Central memory CD8-positive, alpha-beta T cell (primary cell): ENCODE measurements around the gene CLIC2.
A peak's percentile ranks its signal among the peaks of the same experiment; 100 is the strongest.
"Not testable (repeated sequence)": the region's sequence is repeated elsewhere in the genome, so short reads cannot be mapped to it uniquely, and the experiment has no call there.

Experiments used
- ATAC-seq: fragments of 150-1000 bp; cut with Tn5 transposase; replicated peaks from 2 replicates; pipeline ENCODE4 v1.10.0; 2022; ENCODE audit warnings: mild to moderate bottlenecking, moderate FRiP score, moderate number of reproducible peaks; ENCODE audit not compliant: poor library complexity, severe bottlenecking; ENCODE audit errors: extremely low read depth
- DNase-seq, 2 donors: peaks; one replicate each; pipeline ENCODE4 v3.0.0; 2021; ENCODE audit warnings: low spot score in 2 of 2
- H3K27ac Mint-ChIP-seq: one replicate; pipeline ENCODE4 v1.8.0; 2022; ENCODE audit warnings: low read depth, mild to moderate bottlenecking, moderate library complexity, mixed read lengths
- H3K27me3 Mint-ChIP-seq: one replicate; pipeline ENCODE4 v1.8.0; 2022; ENCODE audit warnings: mixed read lengths
- H3K36me3 Mint-ChIP-seq: one replicate; pipeline ENCODE4 v1.8.0; 2022; ENCODE audit warnings: mild to moderate bottlenecking, moderate library complexity, mixed read lengths; ENCODE audit not compliant: insufficient read depth
- H3K4me1 Mint-ChIP-seq: one replicate; pipeline ENCODE4 v1.8.0; 2022; ENCODE audit warnings: mixed read lengths
- H3K4me3 Mint-ChIP-seq: one replicate; pipeline ENCODE4 v1.8.0; 2022; ENCODE audit warnings: mild to moderate bottlenecking, moderate library complexity, mixed read lengths
- H3K9me3 Mint-ChIP-seq: one replicate; pipeline ENCODE4 v1.8.0; 2022; ENCODE audit warnings: mixed read lengths

CLIC2 gene

GRCh38 chrX:155326610-155327009 is 7.8 kb downstream of the CLIC2 start:
- H3K27ac Mint-ChIP-seq, result no peak overlapping the region
- ATAC-seq (no peak), DNase-seq (no peak)
- no peaks in the 10 kb centered on the region for H3K9me3 Mint-ChIP-seq
- H3K36me3 Mint-ChIP-seq, result no peaks in the 10 kb centered on the region
- no peaks in the 10 kb centered on the region for H3K4me1 Mint-ChIP-seq
- H3K4me3 Mint-ChIP-seq, result no peak overlapping the region
- peaks cover 54% of the 10 kb centered on the region for H3K27me3 Mint-ChIP-seq

GRCh38 chrX:155314260-155314659 is 20.2 kb downstream of the CLIC2 start:
- no peak for DNase-seq

GRCh38 chrX:155313766-155314165 is 20.6 kb downstream of the CLIC2 start:
- H3K27ac Mint-ChIP-seq, result no peak overlapping the region
- no peak overlapping the region for H3K4me3 Mint-ChIP-seq
- H3K27me3 Mint-ChIP-seq, result peaks cover 19% of the 10 kb centered on the region
- H3K4me1 Mint-ChIP-seq, result no peaks in the 10 kb centered on the region
- no peaks in the 10 kb centered on the region for H3K9me3 Mint-ChIP-seq
- no peak for DNase-seq
- no peak for ATAC-seq
- peaks cover 1% of the 10 kb centered on the region for H3K36me3 Mint-ChIP-seq

More at GRCh38 chrX:155314260-155314659, 20.2 kb downstream of the CLIC2 start:
- ATAC-seq, result no peak
- no peaks in the 10 kb centered on the region for H3K9me3 Mint-ChIP-seq
- H3K4me3 Mint-ChIP-seq, result no peak overlapping the region
- no peaks in the 10 kb centered on the region for H3K4me1 Mint-ChIP-seq
- H3K27me3 Mint-ChIP-seq, result peaks cover 19% of the 10 kb centered on the region
- no peak overlapping the region for H3K27ac Mint-ChIP-seq
- H3K36me3 Mint-ChIP-seq, result peaks cover 1% of the 10 kb centered on the region

GRCh38 chrX:155293771-155294170 is 40.6 kb downstream of the CLIC2 start:
- Mint-ChIP-seq H3K27me3 (no peaks in the 10 kb centered on the region), H3K27ac (no peak overlapping the region), H3K4me1 (no peaks in the 10 kb centered on the region), H3K4me3 (no peak overlapping the region), H3K36me3 (peaks cover 3% of the 10 kb centered on the region), H3K9me3 (no peaks in the 10 kb centered on the region)
- DNase-seq (no peak), ATAC-seq (no peak)

GRCh38 chrX:155279873-155280272 is 54.5 kb downstream of the CLIC2 start:
- ATAC-seq (no peak), DNase-seq (no peak)
- Mint-ChIP-seq H3K27me3 (no peaks in the 10 kb centered on the region), H3K4me3 (no peak overlapping the region), H3K4me1 (no peaks in the 10 kb centered on the region), H3K36me3 (peaks cover 1% of the 10 kb centered on the region), H3K9me3 (no peaks in the 10 kb centered on the region), H3K27ac (no peak overlapping the region)

- H3K27ac Mint-ChIP-seq, result no peak overlapping the region
- ATAC-seq (no peak), DNase-seq (no peak)
- H3K36me3 Mint-ChIP-seq, result no peaks in the 10 kb centered on the region
- peaks cover 7% of the 10 kb centered on the region for H3K4me1 Mint-ChIP-seq
- H3K27me3 Mint-ChIP-seq, result no peaks in the 10 kb centered on the region
- H3K9me3 Mint-ChIP-seq, result peaks cover 5% of the 10 kb centered on the region
- no peak overlapping the region for H3K4me3 Mint-ChIP-seq
Measured at GRCh38 chrX:155270969-155271368, 63.4 kb downstream of the CLIC2 start.

- H3K27ac Mint-ChIP-seq, result peak overlapping the region; percentile 72
- H3K27me3 Mint-ChIP-seq, ATAC-seq, H3K4me1 Mint-ChIP-seq, H3K36me3 Mint-ChIP-seq, H3K9me3 Mint-ChIP-seq, H3K4me3 Mint-ChIP-seq, DNase-seq: not testable (repeated sequence)
Measured at GRCh38 chrX:155267995-155268394, 66.4 kb downstream of the CLIC2 start.

GRCh38 chrX:155266439-155266838 is 68.0 kb downstream of the CLIC2 start:
- Mint-ChIP-seq H3K9me3 (peaks cover 3% of the 10 kb centered on the region), H3K36me3 (peaks cover 1% of the 10 kb centered on the region), H3K27ac (no peak overlapping the region), H3K4me3 (no peak overlapping the region), H3K27me3 (no peaks in the 10 kb centered on the region), H3K4me1 (peaks cover 14% of the 10 kb centered on the region)
- ATAC-seq, result no peak
- DNase-seq, result no peak

GRCh38 chrX:155263854-155264628 is 70.4 kb downstream of the CLIC2 start, which contains the start of gene RAB39B:
Gene RAB39B (minus strand): TSS chrX:155264491. CDS start chrX:155264288, 203 bp downstream.
- H3K4me3 Mint-ChIP-seq, result peak within 1 kb of the TSS; percentile 50
- ATAC-seq (peak; percentile 91), DNase-seq (peak; percentile 37 to 43)
- H3K4me1 Mint-ChIP-seq, result peaks cover 18% of the 10 kb centered on the region
- H3K36me3 Mint-ChIP-seq, result peaks cover 7% of the 10 kb centered on the region
- peak within 1 kb of the TSS; percentile 88 for H3K27ac Mint-ChIP-seq
- H3K9me3 Mint-ChIP-seq, result no peaks in the 10 kb centered on the region
- H3K27me3 Mint-ChIP-seq, result no peaks in the 10 kb centered on the region

- Mint-ChIP-seq H3K36me3 (peaks cover 10% of the 10 kb centered on the region), H3K4me3 (peak overlapping the region; percentile 50), H3K4me1 (peaks cover 11% of the 10 kb centered on the region), H3K27ac (peak overlapping the region; percentile 88), H3K9me3 (no peaks in the 10 kb centered on the region), H3K27me3 (no peaks in the 10 kb centered on the region)
- no peak for DNase-seq
- ATAC-seq, result peak; percentile 52
Measured at GRCh38 chrX:155262970-155263754, 71.3 kb downstream of the CLIC2 start.

- Mint-ChIP-seq H3K9me3 (no peaks in the 10 kb centered on the region), H3K27ac (no peak overlapping the region), H3K27me3 (no peaks in the 10 kb centered on the region), H3K4me3 (no peak overlapping the region), H3K4me1 (peaks cover 11% of the 10 kb centered on the region), H3K36me3 (peaks cover 12% of the 10 kb centered on the region)
- DNase-seq (no peak), ATAC-seq (no peak)
Measured at GRCh38 chrX:155259752-155260151, 74.7 kb downstream of the CLIC2 start.

- no peaks in the 10 kb centered on the region for H3K36me3 Mint-ChIP-seq
- peaks cover 10% of the 10 kb centered on the region for H3K4me1 Mint-ChIP-seq
- ATAC-seq (no peak), DNase-seq (no peak)
- no peak overlapping the region for H3K27ac Mint-ChIP-seq
- no peaks in the 10 kb centered on the region for H3K27me3 Mint-ChIP-seq
- H3K9me3 Mint-ChIP-seq, result no peaks in the 10 kb centered on the region
- H3K4me3 Mint-ChIP-seq, result no peak overlapping the region
Measured at GRCh38 chrX:155251391-155251790, 83.0 kb downstream of the CLIC2 start.

- Mint-ChIP-seq H3K9me3 (no peaks in the 10 kb centered on the region), H3K4me3 (no peak overlapping the region), H3K36me3 (no peaks in the 10 kb centered on the region), H3K27ac (no peak overlapping the region), H3K27me3 (no peaks in the 10 kb centered on the region), H3K4me1 (peaks cover 10% of the 10 kb centered on the region)
- ATAC-seq (no peak), DNase-seq (no peak)
Measured at GRCh38 chrX:155247497-155247896, 86.9 kb downstream of the CLIC2 start.
